Hepatocyte (in vitro differentiated cells): ENCODE data around the gene DIRAS3. TPM values are rescaled to one million over a fixed set of nuclear protein-coding genes. Genes with fewer than 3 reads are reported as not detected.

Experiments used
- DNase-seq: peaks from one replicate; pipeline ENCODE4 v3.0.0-alpha.2; 2016; ENCODE audit warnings: low spot score
- H2AFZ ChIP-seq: fragments of 200-600 bp; sonication (generic); 2 replicates; pipeline ENCODE4 v1.6.0; 2016; ENCODE audit warnings: antibody characterized with exemption, mild to moderate bottlenecking
- H3K27ac ChIP-seq: fragments of 200-600 bp; sonication (generic); 2 replicates; pipeline ENCODE4 v1.5.1; 2016; ENCODE audit warnings: mild to moderate bottlenecking
- H3K27me3 ChIP-seq: fragments of 200-600 bp; sonication (generic); 2 replicates; pipeline ENCODE4 v1.6.1; 2016
- H3K36me3 ChIP-seq: fragments of 200-600 bp; sonication (generic); replicated peaks from 2 replicates; pipeline ENCODE4 v1.5.1; 2016; ENCODE audit warnings: low read depth; ENCODE audit not compliant: insufficient read depth
- H3K4me1 ChIP-seq: fragments of 200-600 bp; sonication (generic); 2 replicates; pipeline ENCODE4 v1.5.1; 2016; ENCODE audit warnings: mild to moderate bottlenecking, moderate library complexity; ENCODE audit not compliant: insufficient read depth
- H3K4me2 ChIP-seq: fragments of 200-600 bp; sonication (generic); 2 replicates; pipeline ENCODE4 v1.6.0; 2016
- H3K4me3 ChIP-seq: fragments of 200-600 bp; sonication (generic); 2 replicates; pipeline ENCODE4 v1.5.1; 2016; ENCODE audit warnings: mild to moderate bottlenecking
- H3K79me2 ChIP-seq: fragments of 200-600 bp; sonication (generic); 2 replicates; pipeline ENCODE4 v1.6.0; 2017; ENCODE audit warnings: mild to moderate bottlenecking
- H3K9me2 ChIP-seq: fragments of 200-600 bp; sonication (generic); replicated peaks from 2 replicates; pipeline ENCODE4 v1.6.0; 2017; ENCODE audit warnings: mild to moderate bottlenecking; ENCODE audit not compliant: insufficient read depth
- H3K9me3 ChIP-seq: fragments of 200-600 bp; sonication (generic); 2 replicates; pipeline ENCODE4 v1.5.1; 2016; ENCODE audit warnings: low read depth, mild to moderate bottlenecking
- H4K20me1 ChIP-seq: fragments of 200-600 bp; sonication (generic); 2 replicates; pipeline ENCODE4 v1.6.0; 2016; ENCODE audit warnings: mild to moderate bottlenecking; ENCODE audit not compliant: insufficient read depth, poor library complexity, severe bottlenecking
- CTCF ChIP-seq: fragments of 200-600 bp; sonication (generic); IDR thresholded peaks from 2 replicates; pipeline ENCODE4 v1.5.1; 2016; ENCODE audit warnings: antibody characterized with exemption, mild to moderate bottlenecking; ENCODE audit not compliant: poor library complexity
- EZH2 ChIP-seq: fragments of 200-600 bp; sonication (generic); IDR thresholded peaks from 2 replicates; pipeline ENCODE4 v1.6.1; 2016; ENCODE audit warnings: antibody characterized with exemption, mild to moderate bottlenecking, borderline replicate concordance
- EZH2phosphoT487 ChIP-seq: fragments of 200-600 bp; sonication (generic); IDR thresholded peaks from one replicate; pipeline ENCODE4 v1.6.1; 2018; ENCODE audit warnings: antibody characterized with exemption, mild to moderate bottlenecking, low read depth, moderate library complexity; ENCODE audit not compliant: unreplicated experiment, severe bottlenecking
- WGBS: methylation state at CpG from one replicate; pipeline ENCODE4 v1.1.6; 2016; ENCODE audit warnings: low lambda C conversion rate; ENCODE audit errors: missing lambda C conversion rate; 5-methylcytosine and 5-hydroxymethylcytosine counted together
- polyA plus RNA-seq: library from polyadenylated mRNA; unstranded; fragments of >200 nt; fragmentation: Nextera tagmentation; extraction: Ambion mirVana; gene quantifications from 2 replicates; pipeline ENCODE4 v1.2.1, GENCODE V29; 2016
- total RNA-seq: library from RNA; depleted of rRNA; stranded (reverse); fragments of >200 nt; gene quantifications from 2 replicates; pipeline ENCODE4 v1.2.3, GENCODE V29; 2014

Gene DIRAS3
- total and polyA plus RNA-seq, 2 experiments from 2014 or later = 1.9 to 2.0 TPM

GRCh38 chr1:68051475-68051874 is 1.0 kb upstream of the DIRAS3 start:
- no peaks in the 10 kb centered on the region for H3K79me2 ChIP-seq
- H3K4me2 ChIP-seq = peak overlapping the region; percentile 72
- WGBS = 51% methylated on average over 28 of the region's 28 CpGs
- no peaks in the 10 kb centered on the region for H3K27me3 ChIP-seq
- H3K4me1 ChIP-seq = no peaks in the 10 kb centered on the region
- TF ChIP-seq EZH2phosphoT487 (no peak), CTCF (peak; percentile 44), EZH2 (no peak)
- no peak overlapping the region for H2AFZ ChIP-seq
- no peaks in the 10 kb centered on the region for H3K9me3 ChIP-seq
- no peaks in the 10 kb centered on the region for H3K9me2 ChIP-seq
- H4K20me1 ChIP-seq = no peaks in the 10 kb centered on the region
- DNase-seq = peak; percentile 77
- H3K4me3 ChIP-seq = peak overlapping the region; percentile 15
- H3K27ac ChIP-seq = no peak overlapping the region
- H3K36me3 ChIP-seq = no peaks in the 10 kb centered on the region

GRCh38 chr1:68047659-68048026 is 2.8 kb downstream of the DIRAS3 start:
- H3K36me3 ChIP-seq = no peaks in the 10 kb centered on the region
- DNase-seq = no peak
- WGBS = 82% methylated on average over 3 of the region's 3 CpGs
- H3K27me3 ChIP-seq = no peaks in the 10 kb centered on the region
- H3K4me2 ChIP-seq = no peak overlapping the region
- no peak overlapping the region for H3K4me3 ChIP-seq
- no peak overlapping the region for H2AFZ ChIP-seq
- H3K27ac ChIP-seq = no peak overlapping the region
- H3K4me1 ChIP-seq = no peaks in the 10 kb centered on the region
- H3K9me2 ChIP-seq = no peaks in the 10 kb centered on the region
- TF ChIP-seq EZH2 = no peak
- H3K9me3 ChIP-seq = no peaks in the 10 kb centered on the region
- no peaks in the 10 kb centered on the region for H3K79me2 ChIP-seq
- H4K20me1 ChIP-seq = no peaks in the 10 kb centered on the region

GRCh38 chr1:68046885-68047658 is 3.4 kb downstream of the DIRAS3 start:
- no peaks in the 10 kb centered on the region for H3K27me3 ChIP-seq
- no peak overlapping the region for H2AFZ ChIP-seq
- no peak for TF ChIP-seq EZH2phosphoT487
- no peaks in the 10 kb centered on the region for H4K20me1 ChIP-seq
- DNase-seq = no peak
- no peaks in the 10 kb centered on the region for H3K9me3 ChIP-seq
- H3K27ac ChIP-seq = no peak overlapping the region
- H3K36me3 ChIP-seq = no peaks in the 10 kb centered on the region
- no peak overlapping the region for H3K4me2 ChIP-seq
- H3K4me3 ChIP-seq = no peak overlapping the region
- no peaks in the 10 kb centered on the region for H3K79me2 ChIP-seq
- H3K9me2 ChIP-seq = no peaks in the 10 kb centered on the region
- H3K4me1 ChIP-seq = no peaks in the 10 kb centered on the region
- 97% methylated on average over 34 of the region's 34 CpGs for WGBS

GRCh38 chr1:68046423-68046822 is 4.0 kb downstream of the DIRAS3 start:
- no peaks in the 10 kb centered on the region for H3K36me3 ChIP-seq
- H3K27ac ChIP-seq = no peak overlapping the region
- TF ChIP-seq CTCF (no peak), EZH2phosphoT487 (no peak), EZH2 (no peak)
- no peak overlapping the region for H3K4me3 ChIP-seq
- H3K79me2 ChIP-seq = no peaks in the 10 kb centered on the region
- DNase-seq = no peak
- no peak overlapping the region for H3K4me2 ChIP-seq
- H3K27me3 ChIP-seq = no peaks in the 10 kb centered on the region
- H2AFZ ChIP-seq = no peak overlapping the region
- no peaks in the 10 kb centered on the region for H4K20me1 ChIP-seq
- H3K9me3 ChIP-seq = no peaks in the 10 kb centered on the region
- no peaks in the 10 kb centered on the region for H3K4me1 ChIP-seq
- no peaks in the 10 kb centered on the region for H3K9me2 ChIP-seq
- 92% methylated on average over 8 of the region's 8 CpGs for WGBS
